ENCODE measurements around the gene CCK. TPM values are rescaled to one million over a fixed set of nuclear protein-coding genes. Genes with fewer than 3 reads are reported as not detected.

CCK gene
- polyA plus RNA-seq, 1 donor (not counting 4 experiments of a cell fraction or from before 2014, with no cell fraction given) = 8.2 TPM

DNA sequence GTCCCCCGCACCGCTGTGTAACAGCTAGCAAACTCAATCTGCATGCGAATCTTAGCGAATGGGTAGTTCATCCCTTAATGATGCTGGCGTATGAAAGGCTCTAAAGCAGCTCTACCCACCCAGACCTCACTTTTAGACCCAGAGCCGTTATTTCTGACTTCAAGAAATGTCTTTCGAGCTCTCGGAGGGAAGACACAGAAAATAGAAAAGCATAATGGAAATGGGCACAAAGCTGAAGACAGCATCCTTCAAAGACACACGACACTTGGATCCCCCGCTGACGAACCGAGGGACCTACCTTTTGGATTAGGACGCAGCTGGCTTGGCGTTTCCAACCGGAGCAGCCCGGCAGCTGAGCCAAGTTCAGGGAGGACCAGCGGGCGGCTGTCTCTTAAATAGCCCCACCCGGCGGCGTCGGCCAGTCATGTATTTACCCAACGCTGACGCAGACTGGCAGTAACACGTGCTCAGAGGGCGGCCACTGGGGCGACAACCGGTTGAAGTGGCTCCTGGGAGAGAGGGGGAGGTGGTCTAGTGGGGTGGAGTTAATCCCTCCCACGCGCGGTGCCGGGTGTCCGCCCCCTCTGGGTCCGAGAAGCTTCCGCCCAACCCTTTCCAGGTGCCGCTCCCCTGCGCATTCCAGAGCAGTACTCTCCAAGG is 1.5 kb downstream of the CCK start:
- H2AFZ ChIP-seq (ENCODE audit: control insufficient read depth, low read length) = peak overlapping the region; percentile 19
- dilution Hi-C loops (cut with MboI; ENCODE audit: extremely low pct_ligation_motif_present, low sequenced_read_pairs) = loop anchor here (25.0 kb wide), 2 partner anchors 98 to 173 kb away; no protein-coding TSS in a partner anchor
- TF ChIP-seq EZH2 (IDR thresholded peaks at IDR 0.05; ENCODE audit: low read length) (peak; percentile 44), CTCF (optimal IDR thresholded peaks at IDR 0.05 in 1 of 3, IDR thresholded peaks at IDR 0.05 in 1 of 3, conservative IDR thresholded peaks at IDR 0.05 in 1 of 3; ENCODE audit: extremely low read depth in 1 of 3, insufficient read depth in 2 of 3, low read length in 3 of 3) (peak in 1 of 3 experiments; percentile 11)
- no peaks in the 10 kb centered on the region for H3K79me2 ChIP-seq (ENCODE audit: control insufficient read depth, insufficient read depth, low read length)
- H3K9me1 ChIP-seq (ENCODE audit: control insufficient read depth, extremely low read depth, insufficient read depth, low read length) = no peaks in the 10 kb centered on the region
- H3K4me3 ChIP-seq (ENCODE audit: control insufficient read depth in 2 of 3, extremely low read depth in 1 of 3, insufficient read depth in 2 of 3, low read depth in 1 of 3, low read length in 3 of 3) = peak overlapping the region in 2 of 3 experiments; percentile 47 to 48
- peaks cover 2% of the 10 kb centered on the region for H3K9me3 ChIP-seq (ENCODE audit: control insufficient read depth, low read depth, low read length)
- no peak overlapping the region for H3K9ac ChIP-seq (ENCODE audit: control insufficient read depth, extremely low read depth, insufficient read depth, low read length)
- no peak overlapping the region for H3K27ac ChIP-seq (ENCODE audit: control insufficient read depth, insufficient read depth, low read length)
- H3K36me3 ChIP-seq (ENCODE audit: control insufficient read depth in 2 of 2, extremely low read depth in 1 of 2, insufficient read depth in 2 of 2, low read length in 2 of 2) = no peaks in the 10 kb centered on the region
- DNase-seq (ENCODE audit: low read depth, low spot score) = peak; percentile 25
- H4K20me1 ChIP-seq (ENCODE audit: control insufficient read depth, extremely low read depth, insufficient read depth, low read length) = no peaks in the 10 kb centered on the region
- no peak for FAIRE-seq
- peaks cover 42% of the 10 kb centered on the region for H3K27me3 ChIP-seq (ENCODE audit: control insufficient read depth, extremely low read depth, insufficient read depth, low read length)
- H3K4me1 ChIP-seq (ENCODE audit: control insufficient read depth, extremely low read depth, insufficient read depth, low read length) = peaks cover 31% of the 10 kb centered on the region
- peak overlapping the region; percentile 83 for H3K4me2 ChIP-seq (ENCODE audit: control insufficient read depth, extremely low read depth, insufficient read depth, low read depth, low read length)

- TF ChIP-seq CTCF (optimal IDR thresholded peaks at IDR 0.05 in 1 of 3, IDR thresholded peaks at IDR 0.05 in 1 of 3, conservative IDR thresholded peaks at IDR 0.05 in 1 of 3; ENCODE audit: extremely low read depth in 1 of 3, insufficient read depth in 2 of 3, low read length in 3 of 3) (peak; percentile 13 to 30 (median 23)), EZH2 (IDR thresholded peaks at IDR 0.05; ENCODE audit: low read length) (no peak)
- dilution Hi-C loops (cut with MboI; ENCODE audit: extremely low pct_ligation_motif_present, low sequenced_read_pairs) = loop anchor here (25.0 kb wide), 2 partner anchors 99 to 174 kb away; no protein-coding TSS in a partner anchor
- Histone ChIP-seq H3K27me3 (ENCODE audit: control insufficient read depth, extremely low read depth, insufficient read depth, low read length) (peaks cover 34% of the 10 kb centered on the region), H3K9me3 (ENCODE audit: control insufficient read depth, low read depth, low read length) (peaks cover 2% of the 10 kb centered on the region), H2AFZ (ENCODE audit: control insufficient read depth, low read length) (peak overlapping the region; percentile 69), H3K4me1 (ENCODE audit: control insufficient read depth, extremely low read depth, insufficient read depth, low read length) (peaks cover 31% of the 10 kb centered on the region), H3K9me1 (ENCODE audit: control insufficient read depth, extremely low read depth, insufficient read depth, low read length) (no peaks in the 10 kb centered on the region), H3K4me2 (ENCODE audit: control insufficient read depth, extremely low read depth, insufficient read depth, low read depth, low read length) (peak overlapping the region; percentile 83), H3K4me3 (ENCODE audit: control insufficient read depth in 2 of 3, extremely low read depth in 1 of 3, insufficient read depth in 2 of 3, low read depth in 1 of 3, low read length in 3 of 3) (peak overlapping the region; percentile 0 to 48 (median 47)), H3K27ac (ENCODE audit: control insufficient read depth, insufficient read depth, low read length) (peak overlapping the region; percentile 0), H3K79me2 (ENCODE audit: control insufficient read depth, insufficient read depth, low read length) (no peaks in the 10 kb centered on the region), H4K20me1 (ENCODE audit: control insufficient read depth, extremely low read depth, insufficient read depth, low read length) (no peaks in the 10 kb centered on the region), H3K36me3 (ENCODE audit: control insufficient read depth in 2 of 2, extremely low read depth in 1 of 2, insufficient read depth in 2 of 2, low read length in 2 of 2) (no peaks in the 10 kb centered on the region), H3K9ac (ENCODE audit: control insufficient read depth, extremely low read depth, insufficient read depth, low read length) (peak overlapping the region; percentile 41)
- FAIRE-seq (no peak), DNase-seq (ENCODE audit: low read depth, low spot score) (no peak)
Observed at GRCh38 chr3:42263354-42264346, 2.3 kb downstream of the CCK start.
